DMS53 (cell line): ENCODE measurements around the gene PRPH.
A peak's percentile ranks its signal among the peaks of the same experiment; 100 is the strongest.
"Not testable (repeated sequence)": the region's sequence is repeated elsewhere in the genome, so short reads cannot be mapped to it uniquely, and the experiment has no call there.

Experiments
- DNase-seq: peaks from one replicate; lab custom pipeline; 2025; lab: John Stamatoyannopoulos, UW

PRPH gene

DNA sequence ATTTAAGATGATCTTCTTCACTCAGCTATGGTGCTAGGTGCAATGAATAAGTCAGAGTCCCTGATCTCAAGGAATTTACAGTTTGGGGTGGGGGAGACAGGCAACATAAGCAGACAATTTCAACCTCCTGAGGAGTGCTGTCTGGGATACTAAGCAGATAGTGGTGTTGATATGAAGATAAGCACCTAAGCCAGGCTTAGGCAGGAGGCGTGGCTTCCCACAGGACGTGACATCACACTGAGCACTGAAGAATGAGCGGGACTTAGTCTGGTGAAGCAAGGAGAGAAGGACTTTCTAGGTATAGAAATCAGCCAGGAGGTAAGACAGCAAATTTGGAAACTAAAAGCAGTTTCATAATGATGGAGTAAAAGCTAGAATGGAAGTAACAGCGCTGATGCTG is 6.8 kb downstream of the PRPH start:
- no peak for DNase-seq

DNA sequence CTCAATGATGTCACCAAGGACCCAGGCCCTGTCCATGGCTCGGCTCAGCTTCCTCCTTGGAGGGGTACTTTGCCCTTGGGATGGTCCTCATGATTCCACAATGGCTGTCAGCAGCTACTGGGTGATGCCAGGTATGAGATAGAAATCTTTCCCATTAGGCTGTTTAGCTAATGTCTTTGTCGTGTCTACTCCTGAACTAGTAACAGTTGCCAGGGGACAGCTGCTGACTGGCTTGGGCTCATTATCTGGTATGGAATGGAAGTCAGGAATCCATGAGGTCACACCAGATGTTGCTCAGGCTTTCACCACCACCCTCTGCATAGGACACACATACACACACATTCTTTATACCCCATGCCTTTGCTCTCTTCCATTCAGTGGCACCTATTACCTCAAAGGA is 9.2 kb downstream of the PRPH start:
- no peak for DNase-seq

DNA sequence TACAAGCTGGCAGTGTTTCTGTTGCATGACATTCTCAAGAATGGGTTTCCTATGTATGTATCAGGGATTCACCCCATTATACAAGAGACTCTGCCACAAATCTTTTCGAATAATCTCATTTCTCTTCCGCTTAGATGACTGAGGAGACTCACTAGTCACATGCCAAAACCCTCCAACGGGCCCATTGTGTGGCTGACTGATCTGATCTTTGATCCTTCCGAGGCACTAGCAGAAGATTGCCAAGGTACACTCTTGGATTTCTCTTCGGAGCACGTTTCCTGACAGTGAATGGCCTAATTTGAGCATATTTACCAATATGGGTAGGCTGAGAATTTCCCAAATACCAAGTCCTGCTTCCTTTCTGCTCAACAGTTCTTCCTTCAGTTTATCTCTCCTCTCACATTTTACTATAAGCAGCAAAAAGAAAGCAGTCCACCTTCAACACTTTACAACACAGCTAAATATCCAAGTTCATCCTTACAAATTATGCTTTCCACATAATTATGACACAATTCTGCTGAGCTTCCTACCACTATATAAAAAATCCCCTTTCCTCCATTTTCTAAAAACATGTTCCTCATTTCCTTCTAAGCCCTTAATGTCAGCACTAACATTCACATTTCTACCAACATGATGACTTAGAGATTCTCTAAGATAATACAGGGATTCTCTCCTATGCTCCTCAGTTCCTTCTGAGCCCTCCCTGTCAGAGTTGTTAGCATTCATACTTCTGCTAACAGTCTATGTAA is 11.0 kb downstream of the PRPH start:
- DNase-seq = no peak

DNA sequence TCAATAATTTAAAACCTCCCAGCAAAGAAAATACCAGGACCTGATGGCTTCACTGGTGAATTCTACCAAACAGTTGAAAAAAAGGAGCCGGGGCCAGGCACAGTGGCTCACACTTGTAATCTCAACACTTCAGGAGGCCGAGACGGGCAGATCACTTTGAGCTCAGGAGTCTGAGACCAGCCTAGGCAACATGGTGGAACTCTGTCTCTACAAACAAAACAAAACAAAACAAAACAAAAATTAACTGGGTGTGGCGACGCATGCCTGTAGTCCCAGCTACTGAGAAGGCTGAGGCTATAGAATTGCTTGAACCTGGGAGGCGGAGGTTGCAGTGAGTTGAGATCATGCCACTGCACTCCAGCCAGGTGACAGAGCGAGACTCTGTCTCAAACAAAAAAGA is 14.4 kb downstream of the PRPH start:
- no peak for DNase-seq

DNA sequence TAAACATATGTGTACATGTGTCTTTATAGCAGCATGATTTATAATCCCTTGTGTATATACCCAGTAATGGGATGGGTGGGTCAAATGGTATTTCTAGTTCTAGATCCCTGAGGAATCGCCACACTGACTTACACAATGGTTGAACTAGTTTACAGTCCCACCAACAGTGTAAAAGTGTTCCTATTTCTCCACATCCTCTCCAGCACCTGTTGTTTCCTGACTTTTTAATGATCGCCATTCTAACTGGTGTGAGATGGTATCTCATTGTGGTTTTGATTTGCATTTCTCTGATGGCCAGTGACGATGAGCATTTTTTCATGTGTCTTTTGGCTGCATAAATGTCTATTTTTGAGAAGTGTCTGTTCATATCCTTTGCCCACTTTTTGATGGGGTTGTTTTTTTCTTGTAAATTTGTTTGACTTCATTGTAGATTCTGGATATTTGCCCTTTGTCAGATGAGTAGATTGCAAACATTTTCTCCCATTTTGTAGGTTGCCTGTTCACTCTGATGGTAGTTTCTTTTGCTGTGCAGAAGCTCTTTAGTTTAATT is 15.6 kb downstream of the PRPH start:
- not testable (repeated sequence) for DNase-seq

DNA sequence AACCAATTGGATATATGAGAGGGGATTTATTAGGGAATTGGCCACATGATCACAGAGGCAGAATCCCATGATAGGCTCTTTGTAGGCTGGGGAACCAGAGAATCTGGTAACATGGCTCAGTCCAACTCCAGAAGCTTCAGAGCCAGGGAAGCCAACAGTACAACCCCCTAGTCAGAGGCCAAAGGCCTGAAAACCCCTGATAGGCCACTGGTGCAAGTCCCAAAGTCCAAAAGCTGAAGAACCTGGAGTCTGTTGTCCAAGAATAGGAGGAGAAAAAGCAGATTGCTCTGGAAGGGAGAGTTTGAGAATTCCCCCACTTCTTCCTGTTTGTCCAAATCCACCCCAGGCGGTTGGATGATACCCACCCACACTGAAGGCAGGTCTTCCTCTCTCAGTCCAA is 19.9 kb downstream of the PRPH start:
- DNase-seq = no peak

DNA sequence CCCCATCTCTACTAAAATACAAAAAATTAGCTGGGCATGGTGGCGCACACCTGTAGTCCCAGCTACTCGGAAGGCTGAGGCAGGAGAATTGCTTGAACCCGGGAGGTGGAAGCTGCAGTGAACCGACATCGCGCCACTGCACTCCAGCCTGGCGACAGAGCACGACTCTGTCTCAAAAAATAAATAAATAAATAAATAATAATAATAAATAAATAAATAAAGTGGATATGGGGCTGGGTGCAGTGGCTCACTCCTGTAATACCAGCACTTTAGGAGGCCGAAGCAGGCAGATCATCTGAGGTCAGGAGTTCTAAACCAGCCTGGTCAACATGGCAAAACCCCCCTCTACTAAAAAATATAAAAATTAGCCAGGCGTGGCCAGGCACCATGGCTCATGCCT is 22.2 kb downstream of the PRPH start:
- not testable (repeated sequence) for DNase-seq

DNA sequence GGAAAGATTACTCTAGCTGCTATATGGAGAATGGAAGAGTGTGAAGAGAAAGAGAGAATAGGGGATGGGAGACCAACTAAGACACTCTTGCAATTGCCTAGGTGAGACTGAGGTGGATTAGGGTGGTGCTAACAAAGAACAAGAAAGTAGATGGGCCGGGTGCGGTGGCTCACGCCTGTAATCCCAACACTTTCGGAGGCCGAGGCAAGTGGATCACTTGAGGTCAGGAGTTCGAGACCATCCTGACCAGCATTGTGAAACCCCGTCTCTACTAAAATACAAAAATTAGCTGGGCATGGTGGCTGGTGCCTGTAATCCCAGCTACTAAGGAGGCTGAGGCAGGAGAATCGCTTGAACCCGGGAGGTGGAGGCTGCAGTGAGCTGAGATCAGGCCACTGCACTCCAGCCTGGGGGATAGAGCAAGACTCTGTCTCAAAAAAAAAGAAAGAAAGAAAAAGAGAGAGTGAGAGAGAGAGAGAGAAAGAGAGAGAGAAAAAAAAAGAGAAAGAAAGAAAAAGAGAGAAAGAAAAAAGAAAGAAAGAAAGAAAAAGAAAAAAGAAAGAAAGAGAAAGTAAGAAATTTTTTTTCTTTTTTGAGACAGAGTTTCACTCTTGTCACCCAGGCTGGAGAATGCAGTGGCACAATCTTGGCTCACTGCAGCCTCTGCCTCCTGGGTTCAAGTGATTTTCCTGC is 25.6 kb downstream of the PRPH start:
- not testable (repeated sequence) for DNase-seq

DNA sequence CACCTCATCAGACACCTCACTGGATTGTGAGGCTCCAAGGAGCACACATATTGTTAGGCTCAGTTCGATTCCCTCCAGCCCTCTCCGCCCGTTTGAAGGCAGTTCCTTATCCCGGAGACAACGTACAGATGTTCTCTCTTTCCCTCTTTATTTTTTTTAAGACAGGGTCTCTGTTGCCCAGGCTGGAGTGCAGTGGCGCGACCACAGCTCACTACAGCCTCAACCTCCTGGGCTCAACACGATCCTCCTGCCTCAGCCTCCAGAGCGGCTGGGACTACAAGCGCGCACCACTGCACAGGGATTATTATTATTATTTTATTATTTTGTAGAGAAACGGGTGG is 27.4 kb downstream of the PRPH start:
- DNase-seq = no peak

DNA sequence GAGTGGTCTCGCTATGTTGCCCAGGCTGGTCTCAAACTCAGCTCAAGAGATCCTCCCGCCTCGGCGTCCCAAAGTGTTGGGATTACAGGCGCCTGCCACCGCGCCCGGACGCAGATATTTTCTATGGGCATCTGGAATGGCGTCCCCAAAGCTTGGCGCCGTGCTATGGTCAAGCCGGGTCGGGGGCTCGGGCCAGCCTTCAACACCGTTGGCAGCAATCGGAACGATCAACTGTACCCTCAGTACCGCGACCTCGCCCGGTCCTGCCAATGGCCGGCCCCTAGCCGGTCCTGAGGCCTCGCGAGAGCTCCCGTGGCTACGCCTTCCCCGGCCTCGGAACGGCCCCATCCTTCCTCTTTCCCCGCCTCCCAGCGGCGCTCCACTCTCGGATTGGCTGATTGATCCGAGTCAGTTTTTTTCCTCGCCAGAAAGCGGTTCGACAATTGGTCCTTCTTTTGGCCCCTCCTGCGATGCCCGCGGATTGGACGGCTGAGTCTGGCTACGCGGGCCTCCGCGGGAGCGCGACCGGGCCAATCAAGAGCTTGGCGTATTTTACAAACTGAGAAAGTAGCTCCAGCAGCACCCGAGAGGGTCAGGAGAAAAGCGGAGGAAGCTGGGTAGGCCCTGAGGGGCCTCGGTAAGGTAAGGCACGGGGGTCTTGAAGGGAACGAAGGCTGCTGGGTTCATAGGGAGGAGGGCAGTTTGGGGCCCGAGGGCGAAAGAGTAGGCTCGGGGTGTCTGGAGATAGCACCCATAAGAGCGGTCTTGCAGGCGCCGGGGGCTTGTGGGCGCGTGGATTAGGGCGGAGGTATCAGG is 28.0 kb downstream of the PRPH start, which contains the start of gene TROAP:
TSS of gene TROAP (plus strand) at position 548 of the 816 bp plus-strand sequence. CDS start 354 bp downstream, outside the sequence.
- peak; percentile 99 for DNase-seq

DNA sequence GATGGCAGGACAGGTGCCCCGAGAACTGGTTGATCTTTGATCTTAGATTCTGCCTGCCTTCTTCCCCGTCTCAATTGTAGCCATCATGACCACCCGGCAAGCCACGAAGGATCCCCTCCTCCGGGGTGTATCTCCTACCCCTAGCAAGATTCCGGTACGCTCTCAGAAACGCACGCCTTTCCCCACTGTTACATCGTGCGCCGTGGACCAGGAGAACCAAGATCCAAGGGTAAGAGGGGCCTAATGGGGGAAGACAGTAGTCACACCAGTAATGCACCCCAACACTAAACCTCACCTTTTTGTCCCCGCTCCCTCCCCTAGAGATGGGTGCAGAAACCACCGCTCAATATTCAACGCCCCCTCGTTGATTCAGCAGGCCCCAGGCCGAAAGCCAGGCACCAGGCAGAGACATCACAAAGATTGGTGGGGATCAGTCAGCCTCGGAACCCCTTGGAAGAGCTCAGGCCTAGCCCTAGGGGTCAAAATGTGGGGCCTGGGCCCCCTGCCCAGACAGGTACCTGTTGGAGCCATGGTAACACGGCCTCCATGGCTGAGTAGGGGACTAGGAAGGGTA is 28.7 kb downstream of the PRPH start:
- DNase-seq = no peak

DNA sequence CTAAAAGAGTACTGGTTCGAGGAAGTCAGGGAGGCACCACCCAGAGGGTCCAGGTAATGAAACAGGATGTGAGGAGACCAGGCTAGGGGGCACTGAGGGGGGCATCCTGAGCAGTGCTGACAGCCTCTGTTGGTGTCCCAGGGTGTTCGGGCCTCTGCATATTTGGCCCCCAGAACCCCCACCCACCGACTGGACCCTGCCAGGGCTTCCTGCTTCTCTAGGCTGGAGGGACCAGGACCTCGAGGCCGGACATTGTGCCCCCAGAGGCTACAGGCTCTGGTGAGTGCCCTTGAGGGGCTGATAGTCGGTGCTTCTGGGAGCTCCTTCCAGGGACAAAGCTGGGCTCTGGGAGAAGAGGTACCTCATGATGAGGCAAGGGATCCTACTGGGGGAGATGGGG is 30.7 kb downstream of the PRPH start:
- DNase-seq = no peak

DNA sequence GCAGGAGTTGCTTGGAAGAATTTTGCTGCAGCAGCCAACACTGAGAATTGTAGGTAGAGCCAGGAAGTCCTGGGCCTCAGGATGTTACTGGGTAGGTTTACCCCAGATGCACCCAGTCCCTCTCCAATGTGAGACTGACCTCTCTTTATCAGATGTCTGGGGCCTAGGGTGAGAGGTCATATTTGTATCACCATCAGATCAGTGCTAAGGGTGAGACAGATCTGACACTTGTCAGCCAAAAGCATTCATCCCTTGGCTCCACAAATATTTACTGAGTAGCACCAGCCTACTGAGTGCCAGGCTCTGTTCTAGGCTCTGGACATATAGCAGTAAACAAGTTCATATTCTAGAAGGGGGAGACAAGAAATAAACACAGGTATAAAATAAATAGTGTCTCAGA is 32.4 kb downstream of the PRPH start:
- no peak for DNase-seq

DNA sequence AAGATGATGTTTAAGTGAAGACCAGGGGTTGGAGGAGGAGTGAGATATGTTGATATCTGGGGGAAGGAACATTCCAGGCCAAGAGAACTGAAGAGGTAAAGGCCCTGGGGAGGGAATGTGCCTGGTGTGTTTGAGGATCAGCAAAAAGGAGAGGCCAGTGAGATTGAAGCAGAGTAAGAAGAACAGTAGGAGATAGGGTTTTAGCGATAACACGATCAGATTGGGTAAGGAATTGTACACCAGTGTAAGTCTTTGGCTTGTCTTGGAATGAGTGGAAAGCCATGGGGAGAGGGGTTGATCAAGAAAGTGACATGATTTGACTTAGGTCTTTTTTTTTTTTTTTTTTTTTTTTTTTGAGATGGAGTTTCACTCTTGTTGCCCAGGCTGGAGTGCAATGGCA is 32.9 kb downstream of the PRPH start:
- no peak for DNase-seq

DNA sequence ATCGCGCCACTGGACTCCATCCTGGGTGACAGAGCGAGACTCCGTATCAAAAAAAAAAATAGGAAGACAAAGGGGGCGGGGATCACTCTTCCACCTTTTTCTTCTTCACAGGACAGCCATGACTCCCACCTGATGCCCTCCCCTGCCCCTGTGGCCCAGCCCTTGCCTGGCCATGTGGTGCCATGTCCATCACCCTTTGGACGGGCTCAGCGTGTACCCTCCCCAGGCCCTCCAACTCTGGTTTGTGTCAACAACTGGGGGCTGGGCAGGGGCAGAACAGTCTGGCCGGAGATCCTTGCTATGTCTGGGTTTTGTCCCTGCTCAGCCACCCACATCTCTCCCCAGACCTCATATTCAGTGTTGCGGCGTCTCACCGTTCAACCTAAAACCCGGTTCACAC is 33.9 kb downstream of the PRPH start:
- no peak for DNase-seq

DNA sequence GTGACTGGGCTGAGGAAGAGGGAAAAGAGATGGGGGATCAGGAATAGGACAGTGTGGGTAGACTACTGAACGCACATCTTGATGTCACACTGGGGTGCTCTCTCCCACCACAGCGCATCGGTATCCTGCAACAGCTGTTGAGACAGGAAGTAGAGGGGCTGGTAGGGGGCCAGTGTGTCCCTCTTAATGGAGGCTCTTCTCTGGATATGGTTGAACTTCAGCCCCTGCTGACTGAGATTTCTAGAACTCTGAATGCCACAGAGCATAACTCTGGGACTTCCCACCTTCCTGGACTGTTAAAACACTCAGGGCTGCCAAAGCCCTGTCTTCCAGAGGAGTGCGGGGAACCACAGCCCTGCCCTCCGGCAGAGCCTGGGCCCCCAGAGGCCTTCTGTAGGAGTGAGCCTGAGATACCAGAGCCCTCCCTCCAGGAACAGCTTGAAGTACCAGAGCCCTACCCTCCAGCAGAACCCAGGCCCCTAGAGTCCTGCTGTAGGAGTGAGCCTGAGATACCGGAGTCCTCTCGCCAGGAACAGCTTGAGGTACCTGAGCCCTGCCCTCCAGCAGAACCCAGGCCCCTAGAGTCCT is 35.2 kb downstream of the PRPH start:
- DNase-seq = no peak

DNA sequence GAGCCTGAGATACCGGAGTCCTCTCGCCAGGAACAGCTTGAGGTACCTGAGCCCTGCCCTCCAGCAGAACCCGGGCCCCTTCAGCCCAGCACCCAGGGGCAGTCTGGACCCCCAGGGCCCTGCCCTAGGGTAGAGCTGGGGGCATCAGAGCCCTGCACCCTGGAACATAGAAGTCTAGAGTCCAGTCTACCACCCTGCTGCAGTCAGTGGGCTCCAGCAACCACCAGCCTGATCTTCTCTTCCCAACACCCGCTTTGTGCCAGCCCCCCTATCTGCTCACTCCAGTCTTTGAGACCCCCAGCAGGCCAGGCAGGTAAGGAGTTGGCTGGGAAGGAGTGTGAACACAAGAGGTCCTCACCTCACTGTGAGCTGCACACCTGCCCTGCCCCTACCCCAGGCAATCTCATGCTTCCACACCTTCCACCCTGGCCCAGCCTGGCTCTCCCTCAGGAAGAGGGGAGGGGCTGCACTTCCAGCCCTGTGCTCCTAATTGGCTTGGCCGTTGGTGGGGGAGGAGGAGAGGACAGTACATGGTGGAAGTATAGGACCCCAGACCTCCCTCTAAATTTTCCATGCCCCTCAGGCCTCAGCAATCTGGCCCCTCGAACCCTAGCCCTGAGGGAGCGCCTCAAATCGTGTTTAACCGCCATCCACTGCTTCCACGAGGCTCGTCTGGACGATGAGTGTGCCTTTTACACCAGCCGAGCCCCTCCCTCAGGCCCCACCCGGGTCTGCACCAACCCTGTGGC is 35.9 kb downstream of the PRPH start:
- no peak for DNase-seq

DNA sequence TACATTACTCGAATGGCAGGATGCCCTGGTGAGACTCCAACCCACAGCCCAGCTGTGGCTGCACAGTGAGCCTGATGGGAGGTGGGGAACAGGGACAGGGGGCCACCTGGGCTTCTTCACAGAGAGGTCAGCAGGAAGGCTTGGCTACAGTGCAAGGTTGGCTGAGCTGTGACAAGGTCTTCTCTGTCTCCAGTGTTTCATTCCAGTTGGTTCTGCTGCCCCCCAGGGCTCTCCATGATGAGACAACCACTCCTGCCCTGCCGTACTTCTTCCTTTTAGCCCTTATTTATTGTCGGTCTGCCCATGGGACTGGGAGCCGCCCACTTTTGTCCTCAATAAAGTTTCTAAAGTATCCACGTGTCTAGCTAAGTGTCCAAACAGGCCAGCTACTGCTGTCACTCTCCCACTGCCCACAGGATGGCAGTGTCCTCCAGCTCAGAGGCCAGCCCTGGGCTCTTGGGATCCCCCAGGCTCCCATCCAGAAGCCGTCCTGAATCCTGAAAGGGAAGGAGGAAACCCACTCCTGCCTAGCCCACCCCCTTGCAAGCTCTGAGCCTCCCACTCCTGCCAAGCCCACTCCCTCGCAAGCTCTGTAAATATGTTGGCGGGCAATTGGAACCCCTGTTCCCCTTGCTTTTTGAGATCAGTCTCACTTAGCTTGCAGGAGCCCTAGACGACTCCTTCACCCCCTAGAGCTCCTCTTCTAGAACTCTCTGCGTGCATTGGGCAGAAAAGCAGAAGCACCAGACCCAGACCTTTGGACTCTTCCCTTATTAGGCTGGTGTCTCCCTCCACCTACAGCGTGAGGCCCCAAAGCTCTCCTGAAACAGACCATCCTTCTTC is 36.7 kb downstream of the PRPH start:
- DNase-seq = peak; percentile 89

DNA sequence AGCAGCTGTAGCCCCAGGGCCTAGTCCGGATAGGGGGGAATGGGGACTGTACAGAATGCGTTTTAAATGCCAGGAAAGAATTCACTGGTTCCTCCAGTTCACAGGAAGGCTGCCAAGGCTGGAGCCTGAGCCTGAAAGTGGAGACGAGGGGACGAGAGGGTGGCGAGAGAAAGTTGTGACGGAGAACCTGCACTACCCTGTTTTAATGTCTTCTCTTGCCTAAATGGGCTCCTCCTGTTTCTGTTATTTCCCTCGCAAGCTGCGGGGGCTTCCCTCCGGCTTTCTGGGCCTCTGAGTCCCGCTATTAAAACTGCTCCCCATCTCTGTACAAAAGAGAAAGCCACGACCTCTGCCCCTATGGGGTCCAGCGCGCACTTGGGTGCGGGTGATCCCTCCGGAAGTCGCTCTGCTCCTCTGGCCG is 37.5 kb downstream of the PRPH start:
- DNase-seq = no peak

DNA sequence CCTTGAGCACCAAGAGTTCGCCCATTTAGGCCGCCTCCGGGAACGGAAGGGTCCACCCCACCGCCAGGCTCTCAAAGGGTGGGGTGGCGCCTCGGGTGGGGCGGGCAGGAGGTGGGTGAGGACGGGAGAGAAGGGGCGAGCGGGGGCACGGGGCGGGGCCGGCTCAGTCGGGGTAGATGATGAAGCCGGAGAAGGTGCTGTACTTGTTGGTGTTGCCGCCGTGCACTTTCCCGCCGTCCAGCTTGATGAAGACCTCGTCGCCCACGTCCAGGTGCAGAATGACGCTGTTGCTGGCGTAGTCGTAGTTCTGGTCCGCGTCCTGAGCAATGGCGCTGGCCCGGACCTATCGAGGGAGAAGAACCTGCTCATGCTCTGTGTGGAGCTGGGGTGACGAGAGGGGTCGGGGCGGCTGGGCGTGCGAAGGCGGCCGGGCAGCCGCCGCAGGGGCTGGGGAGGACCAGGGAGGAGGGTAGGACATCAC is 38.0 kb downstream of the PRPH start:
- peak; percentile 60 for DNase-seq
